HG03025 (cell line): ENCODE measurements around the gene AADACL4.

Source experiments
- ATAC-seq: cut with Tn5 transposase; IDR thresholded peaks from one replicate; pipeline ENCODE4 v1.9.1; 2021; ENCODE audit warnings: mild to moderate bottlenecking, moderate library complexity; ENCODE audit not compliant: unreplicated experiment, low FRiP score

Gene AADACL4

DNA sequence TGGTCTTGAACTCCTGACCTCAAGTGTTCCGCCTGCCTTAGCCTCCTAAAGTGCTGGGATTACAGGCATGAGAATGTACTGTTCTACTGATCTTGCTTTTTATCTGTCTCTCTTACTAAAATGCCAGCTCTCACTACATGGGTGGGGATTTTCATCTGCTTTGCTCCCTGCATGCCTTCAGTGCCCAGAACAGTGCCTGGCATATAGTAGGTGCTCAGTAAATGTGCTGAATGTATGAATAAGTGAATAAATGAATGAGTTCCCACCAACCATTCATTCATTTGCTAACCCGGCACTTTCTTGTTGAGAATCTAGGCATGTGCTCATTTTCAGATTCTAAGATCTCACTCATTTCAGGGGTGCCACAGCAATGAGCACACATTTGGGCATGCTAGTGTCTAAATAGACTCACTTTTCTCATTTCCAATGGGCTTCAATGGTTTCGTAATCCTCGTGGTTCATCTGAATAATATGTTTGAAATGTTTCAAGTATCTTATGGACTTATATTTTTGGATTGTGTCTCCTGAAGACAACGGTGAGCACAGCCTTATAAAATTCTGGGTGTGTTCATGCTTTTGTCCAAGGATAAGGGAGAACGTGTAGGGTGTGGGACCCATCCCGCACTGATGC, 33.5 kb upstream of the AADACL4 start:
- no peak for ATAC-seq

DNA sequence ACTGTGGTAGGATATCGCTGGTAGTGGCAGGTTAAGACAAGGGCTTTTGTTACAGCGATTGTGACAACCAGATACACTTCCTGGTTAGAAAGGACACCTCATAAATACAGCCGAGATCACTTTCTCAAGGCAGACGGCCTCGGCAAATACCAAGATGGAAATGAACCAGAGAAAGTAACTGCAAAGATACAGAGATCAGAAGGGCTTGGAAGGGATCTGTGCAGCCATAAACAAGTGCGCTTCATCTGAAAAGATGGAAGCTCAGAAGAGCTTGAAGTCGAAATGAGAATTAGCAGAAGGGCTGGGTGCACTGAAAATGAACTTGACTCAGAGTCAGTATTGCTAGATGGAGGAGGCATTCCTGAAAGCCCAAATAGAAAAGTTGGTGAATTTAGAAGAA, 32.9 kb upstream of the AADACL4 start:
- ATAC-seq = no peak

- ATAC-seq = no peak
Observed at GRCh38 chr1:12613180-12613579, 30.7 kb upstream of the AADACL4 start.

DNA sequence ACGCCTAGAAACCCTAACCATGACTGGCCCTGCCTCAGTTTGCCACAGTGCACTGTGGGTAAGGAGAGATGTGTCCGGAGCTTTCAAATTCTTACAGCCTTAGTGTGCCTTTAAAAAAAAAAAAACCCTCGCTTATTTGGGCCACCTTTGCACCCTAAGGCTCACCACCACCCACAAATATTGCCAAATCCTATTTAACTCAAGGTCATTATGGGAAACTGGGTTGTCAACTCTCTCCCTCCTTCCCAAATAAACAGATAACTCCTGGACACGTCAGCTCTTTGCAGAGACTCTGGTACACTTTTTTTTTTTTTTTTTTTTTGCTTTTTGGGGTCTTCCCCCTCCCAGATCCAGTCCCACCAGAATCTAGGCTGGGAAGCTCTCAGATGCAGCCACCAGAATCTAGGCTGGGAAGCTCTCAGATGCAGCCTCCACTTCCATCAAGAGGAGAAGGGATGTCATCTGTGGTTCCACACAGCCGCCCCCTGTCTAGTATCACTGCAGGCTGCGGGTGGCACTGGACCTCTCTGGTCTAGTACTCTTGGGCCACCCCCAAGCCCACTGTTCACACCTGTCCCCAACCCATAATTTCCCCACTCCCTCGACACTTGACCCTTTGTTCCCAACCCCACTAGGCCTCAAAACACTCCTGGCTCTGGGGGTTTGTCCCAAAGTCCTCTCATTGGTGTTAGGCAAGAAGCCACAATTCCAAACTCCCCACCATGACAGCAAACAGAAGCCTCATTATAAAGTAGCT, 29.3 kb upstream of the AADACL4 start:
- no peak for ATAC-seq

- no peak for ATAC-seq
Observed at GRCh38 chr1:12615159-12615864, 28.6 kb upstream of the AADACL4 start.

- ATAC-seq = no peak
Observed at GRCh38 chr1:12615865-12616708, 27.8 kb upstream of the AADACL4 start.

- no peak for ATAC-seq
Observed at GRCh38 chr1:12616709-12617373, 27.0 kb upstream of the AADACL4 start.

DNA sequence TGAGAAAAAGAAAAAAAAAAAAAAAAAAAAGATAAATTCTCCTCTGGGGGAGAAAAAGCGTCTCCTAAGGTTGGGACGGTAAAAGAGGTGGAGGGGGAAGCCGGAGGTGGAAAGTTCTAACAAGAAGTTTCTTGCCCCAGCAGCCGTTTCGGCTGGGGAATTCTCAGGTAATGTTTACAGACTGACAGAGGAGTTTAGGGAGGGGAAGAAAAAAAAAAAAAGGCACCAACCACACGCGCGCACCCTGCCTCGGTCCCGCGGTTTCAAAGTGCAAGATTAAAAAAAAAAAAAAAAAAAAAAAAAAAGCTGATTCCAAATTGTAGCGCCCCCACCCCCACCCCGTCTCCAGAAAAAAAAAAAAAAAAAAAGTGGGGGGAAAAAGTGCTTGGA, 26.4 kb upstream of the AADACL4 start:
- ATAC-seq = no peak

DNA sequence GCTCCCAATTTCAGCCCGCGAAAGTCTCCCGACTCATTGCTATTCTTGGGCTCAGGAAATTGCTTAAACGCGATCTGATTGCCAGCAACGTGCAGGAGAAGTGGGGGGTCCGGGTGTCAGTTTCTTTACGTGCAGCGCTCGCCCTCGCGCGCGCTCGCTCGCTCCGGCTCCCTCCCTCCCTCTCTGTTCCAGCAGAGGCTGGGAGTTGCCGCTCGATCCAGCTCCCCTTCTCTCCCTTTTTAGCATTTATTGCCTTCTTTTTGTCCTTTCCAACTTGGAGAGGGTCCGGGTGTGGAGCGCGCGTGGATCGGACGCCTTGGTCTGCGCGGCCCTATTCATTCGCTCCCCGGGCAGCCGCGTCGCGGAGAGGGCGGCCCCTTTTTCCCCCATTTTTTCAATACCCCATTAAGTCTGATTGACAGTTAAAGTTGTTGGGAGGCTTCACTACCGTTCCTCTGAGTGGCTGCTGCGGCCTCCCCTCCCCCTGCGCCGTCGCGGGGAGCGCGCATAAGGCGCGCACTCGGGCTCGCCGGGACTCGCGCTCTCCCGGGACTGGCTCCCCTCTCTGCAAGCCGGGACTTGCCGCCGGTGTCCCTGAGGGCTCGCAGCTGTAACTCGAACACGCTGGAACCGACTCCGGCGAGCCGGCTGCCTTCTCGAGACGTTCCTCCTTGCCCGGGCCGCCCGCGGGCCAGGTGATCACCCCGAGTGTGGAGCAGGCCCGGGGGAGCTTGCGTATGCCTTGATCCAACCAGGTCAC, 25.8 kb upstream of the AADACL4 start, which contains the start of gene DHRS3:
TSS of gene DHRS3 (minus strand) at position 310 of the 760 bp plus-strand sequence. CDS start 862 bp downstream, outside the sequence.
- ATAC-seq = no peak

DNA sequence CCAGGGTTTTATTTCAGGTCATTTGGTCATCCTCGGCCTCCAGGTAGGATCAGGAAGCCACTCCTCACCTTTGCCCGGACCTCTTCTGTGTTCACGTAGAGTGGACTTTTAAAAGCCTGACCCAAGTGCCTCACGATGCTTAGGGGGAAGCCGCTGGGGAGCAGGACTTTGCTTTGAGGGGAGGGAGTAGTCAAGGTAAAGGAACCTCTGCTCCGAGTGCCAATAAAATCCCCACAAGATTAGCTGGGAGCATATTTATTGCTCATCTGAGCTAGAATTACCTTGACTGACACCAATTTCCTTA, 25.3 kb upstream of the AADACL4 start:
- ATAC-seq = no peak

GRCh38 chr1:12618965-12619791, 24.7 kb upstream of the AADACL4 start:
- no peak for ATAC-seq

- ATAC-seq = peak; percentile 60
Observed at GRCh38 chr1:12619792-12620487, 23.9 kb upstream of the AADACL4 start.

GRCh38 chr1:12620488-12620865, 23.4 kb upstream of the AADACL4 start:
- no peak for ATAC-seq

GRCh38 chr1:12620931-12621330, 23.0 kb upstream of the AADACL4 start:
- ATAC-seq = no peak

DNA sequence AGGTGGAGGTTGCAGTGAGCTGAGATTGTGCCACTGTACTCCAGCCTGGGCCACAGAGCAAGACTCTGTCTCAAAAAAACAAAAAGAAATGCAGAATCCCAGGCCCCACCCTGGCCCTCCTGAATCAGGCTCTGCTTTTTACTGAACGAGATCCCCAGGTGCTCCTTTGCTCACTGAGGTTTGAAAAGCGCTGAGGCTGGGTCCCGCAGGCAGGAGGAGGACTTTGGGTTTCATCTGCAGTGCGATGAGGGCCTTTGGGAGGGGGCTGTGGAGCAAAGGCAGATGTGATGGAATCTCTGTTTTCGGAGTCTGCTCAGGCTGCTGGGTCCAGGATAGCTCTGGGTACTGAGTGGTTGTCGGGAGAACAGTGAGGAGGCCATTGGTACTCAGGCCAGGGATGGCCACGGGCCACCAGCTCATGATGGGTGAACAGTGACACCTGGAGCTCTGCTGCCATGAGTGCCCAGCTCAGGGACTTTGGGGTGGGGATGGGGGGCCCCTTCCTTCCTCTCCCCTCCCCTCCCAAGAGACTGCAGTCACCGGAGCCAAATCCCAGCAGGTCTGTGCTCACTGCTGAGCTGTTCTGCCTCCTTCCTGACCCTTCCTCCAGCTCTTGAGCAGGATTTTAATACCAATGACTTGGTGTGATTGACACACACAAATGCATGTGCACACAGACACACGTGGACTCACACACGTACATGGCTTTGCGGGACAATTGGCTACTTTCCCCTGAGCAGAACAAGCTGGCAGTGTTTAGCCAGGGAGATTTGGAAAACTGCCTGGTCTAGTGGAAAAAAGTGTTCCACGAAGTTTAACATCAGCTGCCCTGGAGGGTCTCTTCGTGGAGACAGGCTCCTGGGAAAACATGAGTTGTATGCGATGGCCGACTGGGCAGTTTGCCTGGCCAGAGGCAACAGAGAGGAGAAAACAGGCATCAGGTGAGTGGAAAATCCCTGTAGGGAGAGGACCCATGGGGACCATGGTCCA, 22.2 kb upstream of the AADACL4 start:
- no peak for ATAC-seq

- ATAC-seq = no peak
Observed at GRCh38 chr1:12622506-12622905, 21.4 kb upstream of the AADACL4 start.

DNA sequence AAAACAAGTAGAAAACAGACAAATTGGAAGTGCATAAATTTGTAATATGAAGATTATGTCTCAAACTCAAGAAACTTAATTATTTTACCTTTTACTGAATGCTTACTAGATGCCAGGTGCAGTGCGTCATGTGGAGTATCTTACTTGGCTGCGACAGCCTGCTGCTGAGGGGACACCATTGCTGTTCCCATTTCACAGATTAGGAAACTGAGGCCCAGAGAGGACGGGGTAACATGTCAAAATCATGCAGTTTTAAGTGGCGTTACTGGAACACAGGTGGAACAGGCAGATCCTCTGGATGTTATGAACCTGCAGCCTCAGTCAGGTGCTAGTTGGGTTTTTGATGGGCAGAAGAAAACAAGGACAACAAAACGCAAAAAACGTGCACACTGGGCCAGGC, 18.6 kb upstream of the AADACL4 start:
- no peak for ATAC-seq
